LHCN-M2 (cell line): ENCODE measurements around the gene GYS2. TPM values are rescaled to one million over a fixed set of nuclear protein-coding genes. Genes with fewer than 3 reads are reported as not detected.

Source experiments
- DNase-seq: peaks from one replicate; pipeline ENCODE4 v3.0.0-alpha.2; 2012; ENCODE audit warnings: low read depth
- total RNA-seq: library from RNA; depleted of rRNA; stranded (reverse); fragments of >200 nt; gene quantifications from 2 replicates; pipeline ENCODE4 v1.2.3, GENCODE V29; 2014

Gene GYS2
- total RNA-seq, 1 experiment from 2014 or later: not detected

DNA sequence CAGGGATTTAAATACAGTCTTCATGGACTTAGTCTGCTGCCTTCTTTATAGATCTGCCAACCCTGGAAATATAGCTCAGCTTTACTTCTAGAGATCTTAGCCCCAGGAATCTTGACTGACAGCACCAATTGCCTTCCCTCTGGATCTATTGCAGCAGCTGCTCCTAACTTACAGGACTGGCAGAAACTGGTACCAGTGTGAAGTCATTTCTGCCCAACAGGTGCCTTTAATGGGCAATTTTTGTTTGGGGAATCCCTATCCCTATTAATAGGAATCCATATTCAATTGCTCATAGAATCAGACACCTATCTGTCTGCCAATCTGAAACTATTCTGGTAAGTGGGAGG, 51.3 kb downstream of the GYS2 start:
- DNase-seq: peak; percentile 97

GRCh38 chr12:21552635-21553328, 51.9 kb downstream of the GYS2 start:
- DNase-seq: peak; percentile 8

DNA sequence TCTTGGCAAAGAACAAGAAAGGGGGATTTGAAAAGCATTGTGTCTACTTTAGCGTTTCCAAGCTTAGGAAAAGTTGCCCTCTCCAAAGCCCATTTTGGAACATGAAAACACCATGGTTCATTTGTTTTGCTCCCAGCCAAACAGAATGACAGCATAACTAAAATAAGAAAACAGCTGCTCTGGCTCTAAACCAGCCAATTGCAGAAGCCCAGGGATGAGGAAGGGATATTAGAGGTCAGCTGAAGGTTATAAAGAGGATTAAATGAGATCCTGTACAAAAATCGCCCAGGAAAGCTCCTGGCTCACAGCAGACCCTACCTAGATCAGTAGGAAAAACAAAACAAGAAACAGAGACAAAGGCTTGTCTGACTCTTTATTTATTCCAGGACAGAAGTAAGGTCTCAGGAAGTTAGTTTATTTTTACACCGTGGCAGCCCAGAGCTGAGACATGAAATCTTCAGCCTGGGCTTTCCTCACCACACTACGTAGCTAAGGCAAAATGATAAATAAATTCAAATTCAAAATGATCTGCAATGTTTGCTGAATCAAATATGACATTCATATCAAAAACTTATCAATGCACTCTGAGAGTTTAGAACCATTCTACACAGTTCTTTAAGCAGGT, 52.7 kb downstream of the GYS2 start:
- peak; percentile 82 for DNase-seq

DNA sequence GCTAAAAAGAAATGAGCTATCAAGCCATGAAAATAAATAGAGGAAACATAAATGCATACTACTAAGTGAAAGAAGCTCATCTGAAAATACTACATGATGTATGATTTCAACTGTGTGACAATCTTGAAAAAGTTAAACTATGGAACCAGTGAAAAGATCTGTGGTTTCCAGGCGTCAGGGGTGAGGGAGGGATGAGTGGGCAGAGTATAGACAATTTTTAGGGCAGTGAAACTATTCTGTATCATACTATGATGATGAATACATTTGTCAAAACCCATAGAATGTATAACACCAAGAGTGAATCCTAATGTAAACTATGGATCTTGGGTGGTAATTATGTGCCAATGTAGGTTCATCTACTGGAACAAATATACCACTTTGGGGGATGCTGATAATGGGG, 57.2 kb downstream of the GYS2 start:
- DNase-seq: no peak

DNA sequence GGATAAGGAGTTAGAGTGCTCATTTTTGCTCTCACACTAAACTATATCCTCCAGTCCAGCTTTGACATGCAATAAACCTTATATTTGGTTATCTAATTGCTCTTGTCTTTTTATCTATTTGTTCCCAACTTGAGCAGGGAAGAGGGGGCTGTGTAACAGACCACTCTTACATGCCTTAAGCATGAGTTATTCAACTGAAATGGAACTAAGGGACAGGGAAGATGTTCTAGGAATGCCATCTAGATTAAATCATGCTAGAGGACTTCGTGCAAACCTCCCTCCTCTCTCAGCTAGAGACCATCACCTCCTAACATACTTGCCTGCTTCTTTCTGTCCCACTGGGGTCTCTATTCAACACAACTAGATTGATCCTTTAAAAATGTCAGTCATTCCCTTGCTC, 57.9 kb downstream of the GYS2 start:
- peak; percentile 12 for DNase-seq

- no peak for DNase-seq
Measured at GRCh38 chr12:21545557-21545956, 59.1 kb downstream of the GYS2 start.

- DNase-seq: no peak
Measured at GRCh38 chr12:21543151-21543550, 61.5 kb downstream of the GYS2 start.

GRCh38 chr12:21542403-21542802, 62.2 kb downstream of the GYS2 start:
- DNase-seq: no peak

DNA sequence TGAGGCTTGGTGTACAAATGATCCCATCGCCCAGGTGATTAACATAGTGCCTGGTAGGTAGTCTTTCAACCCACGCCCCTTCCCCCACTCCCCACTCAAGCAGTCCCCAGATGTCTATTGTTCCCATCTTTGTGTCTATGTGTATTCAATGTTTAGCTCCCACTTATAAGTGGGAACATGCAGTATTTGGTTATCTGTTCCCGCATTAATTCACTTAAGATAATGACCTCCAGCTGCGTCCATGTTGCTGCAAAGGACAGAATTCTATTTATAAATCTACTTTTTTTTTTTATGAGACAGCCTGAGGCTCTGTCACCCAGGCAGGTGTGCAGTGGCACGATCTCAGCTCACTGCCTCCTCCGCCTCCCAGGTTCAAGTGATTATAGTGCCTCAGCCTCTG, 62.9 kb downstream of the GYS2 start:
- DNase-seq: no peak

DNA sequence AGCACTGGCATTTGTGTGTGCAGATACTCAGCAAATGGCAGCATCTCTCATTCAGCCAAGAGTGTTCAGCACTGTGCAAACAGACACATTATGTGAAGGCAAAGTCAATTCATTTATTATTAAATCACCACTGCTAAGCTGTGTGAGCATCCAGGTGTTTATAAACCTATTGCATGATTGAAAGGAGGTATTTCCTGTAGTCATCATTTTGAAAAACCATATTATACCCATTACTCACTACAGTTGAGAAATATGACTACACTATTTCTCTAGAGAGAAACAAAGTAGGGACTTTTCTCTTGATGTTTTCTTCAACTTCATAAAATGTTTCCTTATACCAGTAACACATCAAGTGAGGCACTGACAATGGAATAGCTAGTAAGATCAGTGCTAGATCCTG, 64.8 kb downstream of the GYS2 start:
- no peak for DNase-seq

GRCh38 chr12:21538061-21538653, 66.5 kb downstream of the GYS2 start:
- no peak for DNase-seq

- DNase-seq: no peak
Measured at GRCh38 chr12:21529456-21529855, 75.2 kb downstream of the GYS2 start.

GRCh38 chr12:21528953-21529352, 75.7 kb downstream of the GYS2 start:
- no peak for DNase-seq

- peak; percentile 75 for DNase-seq
Measured at GRCh38 chr12:21527451-21528180, 77.0 kb downstream of the GYS2 start.

GRCh38 chr12:21526721-21527345, 77.8 kb downstream of the GYS2 start:
- no peak for DNase-seq

DNA sequence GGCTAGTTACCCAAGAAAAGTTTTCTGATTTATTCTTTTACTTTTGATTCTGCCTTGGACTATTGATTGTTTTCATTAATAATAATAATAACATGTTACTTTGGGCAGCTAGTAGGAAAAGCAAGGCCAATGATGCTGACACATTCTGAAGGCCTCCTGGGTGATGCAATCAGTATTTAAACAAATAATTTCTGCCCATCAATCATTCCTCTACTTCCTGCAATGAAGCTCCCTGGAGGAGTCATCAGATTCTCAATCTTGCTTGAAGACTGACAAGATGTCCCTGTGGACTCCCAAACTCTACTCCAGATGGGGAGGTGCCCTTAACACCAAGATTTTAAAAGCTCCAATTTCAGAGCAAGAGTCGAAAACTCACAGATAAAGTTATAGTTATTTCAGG, 78.6 kb downstream of the GYS2 start, which contains the start of gene SPX:
Gene SPX (plus strand): TSS at position 244 of the 400 bp plus-strand sequence. CDS start 177 bp downstream, outside the sequence.
- peak; percentile 6 for DNase-seq

DNA sequence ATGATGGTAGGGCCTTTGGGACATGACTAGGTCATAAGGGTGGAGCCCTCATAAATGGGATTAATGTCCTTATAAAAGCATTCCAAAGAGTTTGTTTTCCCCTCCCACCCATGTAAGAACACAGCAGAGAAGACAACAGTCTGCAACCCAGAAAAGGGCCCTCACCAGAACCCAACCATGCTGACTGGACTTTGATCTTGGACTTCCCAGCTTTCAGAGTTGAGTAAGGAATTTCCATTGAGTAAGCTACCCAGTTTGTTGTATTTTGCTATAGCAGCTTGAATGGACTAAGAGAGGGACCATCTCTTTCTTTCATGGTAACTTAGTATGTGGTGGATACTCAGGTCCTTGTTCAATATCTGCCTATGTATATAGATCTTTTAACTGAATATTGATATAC, 81.5 kb downstream of the GYS2 start:
- DNase-seq: no peak

DNA sequence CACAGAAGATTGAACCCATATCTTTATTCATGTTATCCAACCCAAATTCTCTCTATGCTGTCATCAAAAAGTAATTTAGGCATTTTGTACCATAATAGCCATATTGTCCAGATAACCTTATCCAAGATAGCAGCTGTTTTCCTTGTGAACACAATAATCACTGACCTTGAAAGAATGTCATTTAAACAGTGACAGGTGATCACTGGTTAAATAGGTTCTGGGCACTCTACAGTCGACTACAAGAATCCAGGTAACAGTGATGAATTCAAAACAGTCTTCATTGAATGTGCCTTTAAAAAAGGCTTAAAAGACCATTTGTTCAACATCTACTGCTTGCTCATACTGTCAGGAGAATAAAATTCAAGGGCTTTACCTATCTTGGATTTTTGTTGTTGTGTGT, 83.1 kb downstream of the GYS2 start:
- DNase-seq: no peak

GRCh38 chr12:21518451-21518850, 86.2 kb downstream of the GYS2 start:
- DNase-seq: no peak

DNA sequence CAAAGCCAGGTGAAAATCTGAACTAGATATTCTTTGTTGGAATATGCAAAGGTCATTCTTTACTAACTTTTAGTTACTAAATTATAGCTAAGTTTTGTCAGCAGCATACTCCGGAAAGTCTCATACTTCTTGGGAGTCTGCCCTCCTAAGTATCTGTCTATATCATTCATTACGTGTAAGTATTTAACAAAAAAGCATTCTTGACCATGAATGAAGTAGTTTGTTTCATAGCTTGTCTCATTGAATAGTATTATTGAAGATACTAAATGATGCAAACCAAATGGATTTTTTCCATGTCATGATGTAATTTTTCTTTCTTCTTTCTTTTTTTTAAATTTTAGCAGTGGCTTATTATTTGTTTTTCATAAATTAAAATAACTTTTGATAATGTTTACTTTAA, 88.4 kb downstream of the GYS2 start:
- no peak for DNase-seq

DNA sequence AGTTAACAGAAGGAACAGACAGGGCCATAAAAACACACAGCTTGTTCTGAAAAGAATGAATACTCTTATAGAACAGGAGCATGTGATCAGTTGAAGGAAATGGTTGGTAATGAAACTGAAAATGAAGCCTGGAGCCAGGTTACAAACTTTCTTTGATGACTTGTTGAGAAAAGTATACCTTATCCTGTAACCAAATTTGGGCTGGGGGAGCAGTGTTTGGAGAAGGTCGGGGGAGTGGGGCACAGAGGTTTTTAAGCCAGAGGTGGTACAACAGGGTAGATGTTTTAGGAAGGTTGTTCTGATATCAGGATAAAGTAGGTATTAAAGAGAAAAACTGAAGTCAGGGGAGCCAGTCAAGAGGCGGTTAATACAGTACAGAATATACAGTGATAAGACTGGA, 94.9 kb downstream of the GYS2 start:
- DNase-seq: no peak

- DNase-seq: no peak
Measured at GRCh38 chr12:21507849-21508248, 96.8 kb downstream of the GYS2 start.
